Motor neuron (in vitro differentiated cells): ENCODE data around the gene KIF14. TPM values are rescaled to one million over a fixed set of nuclear protein-coding genes. Genes with fewer than 3 reads are reported as not detected.
"Not testable (repeated sequence)": the region's sequence is repeated elsewhere in the genome, so short reads cannot be mapped to it uniquely, and the experiment has no call there.

ENCODE experiments used
- ATAC-seq, 8 experiments: fragments of 200-7000 bp; cut with Tn5 transposase; replicated peaks in 6 of 8; 2 replicates each; pipeline ENCODE4 v1.8.0; 2021; ENCODE audit warnings: mild to moderate bottlenecking in 8 of 8, moderate library complexity in 8 of 8
- H3K27ac ChIP-seq, 2 donors: fragments of 250-450 bp; sonication (Bioruptor Pico); 2 replicates each; pipeline ENCODE4 v1.9.0; 2021; ENCODE audit warnings: antibody characterized with exemption in 2 of 2, mild to moderate bottlenecking in 2 of 2, moderate library complexity in 1 of 2
- H3K4me1 ChIP-seq, 2 donors: fragments of 250-450 bp; sonication (Bioruptor Pico); replicated peaks in 1 of 2; 2 replicates each; pipeline ENCODE4 v1.6.1; 2021; ENCODE audit warnings: antibody characterized with exemption in 2 of 2, mild to moderate bottlenecking in 2 of 2, moderate library complexity in 1 of 2
- H3K4me3 ChIP-seq, 5 donors: fragments of 250-450 bp; sonication (Bioruptor Pico); 2 replicates each; pipeline ENCODE4 v1.9.0; 2021; ENCODE audit warnings: antibody characterized with exemption in 5 of 5, mild to moderate bottlenecking in 5 of 5, moderate library complexity in 4 of 5
- WGBS, 10 experiments: fragments of 450-650 bp; shearing (Covaris generic); methylation state at CpG; one replicate each; pipeline ENCODE4 v1.0.0; 2022; 5-methylcytosine and 5-hydroxymethylcytosine counted together
- in situ Hi-C, 9 experiments: fragments of 400-800 bp; cut with MboI; loops; one replicate each; pipeline ENCODE4 v1.15.0; 2021; ENCODE audit warnings: low sequenced_read_pairs in 9 of 9, low pct_unique_long_range_greater_than_20kb in 2 of 9; ENCODE audit not compliant: unreplicated experiment in 9 of 9
- total RNA-seq, 8 experiments: library from RNA; unstranded; fragments of 300-600 nt; gene quantifications; 2 replicates each; pipeline versions ENCODE4 v1.2.3 to v1.2.4, GENCODE V29; 2022

KIF14 gene
- total RNA-seq, 8 experiments from 2014 or later: 0.15 to 15.9 (median 1.1) TPM

GRCh38 chr1:200526709-200527612, 93.6 kb downstream of the KIF14 start:
- in situ Hi-C loops: no loop called here
- H3K4me1 ChIP-seq: peaks cover 32% of the 10 kb centered on the region in 2 donors
- 39 to 95% (median 82%) methylated on average over 1 to 5 of the region's 5 CpGs; no CpG with 5 or more reads in 2 of the 10 experiments for WGBS, 10 experiments
- H3K27ac ChIP-seq: no peak overlapping the region
- no peak for ATAC-seq
- H3K4me3 ChIP-seq: no peak overlapping the region

GRCh38 chr1:200525090-200525987, 95.2 kb downstream of the KIF14 start:
- ATAC-seq: peak in 7 of 8 experiments; percentile 36 to 73 (median 49)
- WGBS, 10 experiments: 2 to 59% (median 41%) methylated on average over 2 to 9 of the region's 9 CpGs
- Histone ChIP-seq H3K27ac (no peak overlapping the region), H3K4me1 (peaks cover 24 to 27% of the 10 kb centered on the region in 2 donors), H3K4me3 (no peak overlapping the region)
- in situ Hi-C loops: no loop called here

DNA sequence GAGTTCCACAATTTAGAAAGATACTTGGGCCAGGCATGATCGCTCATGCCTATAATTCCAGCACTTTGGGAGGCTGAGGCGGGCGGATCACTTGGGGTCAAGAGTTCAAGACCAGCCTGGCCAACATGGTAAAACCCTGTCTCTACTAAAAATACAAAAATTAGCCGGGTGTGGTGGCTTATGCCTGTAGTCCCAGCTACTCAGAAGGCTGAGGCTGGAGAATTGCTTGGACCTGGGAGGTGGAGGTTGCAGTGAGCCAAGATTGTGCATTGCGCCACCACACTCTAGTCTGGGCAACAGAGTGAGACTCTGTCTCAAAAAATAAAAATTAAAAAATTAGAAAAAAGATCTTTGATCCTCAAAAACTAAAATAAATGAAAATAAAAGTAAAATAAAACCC, 96.0 kb downstream of the KIF14 start:
- peak in 1 of 8 experiments; percentile 27 for ATAC-seq
- WGBS, 10 experiments: 43 to 100% (median 83%) methylated on average over 1 to 5 of the region's 5 CpGs; no CpG with 5 or more reads in 1 of the 10 experiments
- in situ Hi-C loops: loop anchor here in 2 of 9 experiments (25.0 kb wide), 2 partner anchors 837 to 1762 kb away; no protein-coding TSS in a partner anchor
- peaks cover 24 to 27% of the 10 kb centered on the region in 2 donors for H3K4me1 ChIP-seq
- H3K4me3 ChIP-seq, H3K27ac ChIP-seq: not testable (repeated sequence)

DNA sequence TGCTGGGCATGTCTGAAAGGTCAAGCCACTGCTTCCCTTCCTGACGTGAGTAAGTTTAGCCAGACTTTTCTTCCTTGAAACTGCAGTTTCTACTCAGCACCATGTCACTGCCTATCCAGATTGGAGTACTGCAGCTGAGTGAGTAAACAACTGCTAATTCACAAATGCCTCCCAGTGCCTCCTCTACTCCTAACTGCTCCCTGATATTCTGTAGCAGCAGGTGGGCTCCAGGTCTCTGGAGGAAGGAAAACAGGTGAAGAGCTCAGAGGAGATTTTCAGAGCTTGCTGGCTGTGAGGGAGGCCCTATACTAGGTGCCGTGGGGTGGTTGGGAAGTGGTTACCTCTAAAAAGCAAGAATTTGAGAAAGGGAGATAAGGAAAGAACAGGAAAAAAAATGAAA, 96.5 kb downstream of the KIF14 start:
- ATAC-seq: no peak
- no peak overlapping the region for H3K27ac ChIP-seq
- 50 to 100% (median 98%) methylated on average over 1 to 2 of the region's 2 CpGs; no CpG with 5 or more reads in 4 of the 10 experiments for WGBS, 10 experiments
- in situ Hi-C loops: loop anchor here in 2 of 9 experiments (25.0 kb wide), 2 partner anchors 837 to 1762 kb away; no protein-coding TSS in a partner anchor
- peaks cover 19 to 23% of the 10 kb centered on the region in 2 donors for H3K4me1 ChIP-seq
- no peak overlapping the region for H3K4me3 ChIP-seq

DNA sequence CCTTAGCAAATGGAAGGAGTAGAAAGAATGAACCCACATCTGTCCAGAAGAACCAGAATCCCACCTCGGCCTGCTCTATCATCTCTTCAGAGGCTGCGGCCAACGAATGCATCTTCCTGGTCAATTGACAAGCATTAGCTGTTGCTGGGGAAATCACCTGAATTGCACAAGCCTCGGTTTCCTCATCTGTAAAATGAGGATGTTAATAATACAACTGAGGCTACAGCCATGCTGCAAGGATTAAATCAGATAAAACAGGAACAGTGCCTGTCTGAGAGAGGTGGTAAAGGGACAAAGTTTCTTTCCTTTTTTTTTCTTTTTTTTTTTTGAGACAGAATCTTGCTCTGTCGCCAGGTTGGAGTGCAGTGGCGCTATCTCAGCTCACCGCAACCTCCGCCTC, 99.8 kb downstream of the KIF14 start:
- Histone ChIP-seq H3K4me1 (peaks cover 10 to 15% of the 10 kb centered on the region in 2 donors), H3K4me3 (no peak overlapping the region), H3K27ac (no peak overlapping the region)
- no peak for ATAC-seq
- in situ Hi-C loops: loop anchor here in 2 of 9 experiments (25.0 kb wide), 2 partner anchors 833 to 1758 kb away; no protein-coding TSS in a partner anchor
- 62 to 100% (median 95%) methylated on average over 1 to 8 of the region's 8 CpGs; no CpG with 5 or more reads in 2 of the 10 experiments for WGBS, 10 experiments

GRCh38 chr1:200518524-200518923, 102.0 kb downstream of the KIF14 start:
- in situ Hi-C loops: loop anchor here in 2 of 9 experiments (25.0 kb wide), 2 partner anchors 831 to 1756 kb away; no protein-coding TSS in a partner anchor
- H3K27ac ChIP-seq: no peak overlapping the region

GRCh38 chr1:200512191-200512590, 108.4 kb downstream of the KIF14 start:
- WGBS, 10 experiments: 6 to 88% (median 73%) methylated on average over 1 to 3 of the region's 3 CpGs; no CpG with 5 or more reads in 2 of the 10 experiments
- H3K4me3 ChIP-seq: no peak overlapping the region
- peak in 7 of 8 experiments; percentile 47 to 85 (median 81) for ATAC-seq
- H3K27ac ChIP-seq: no peak overlapping the region
- in situ Hi-C loops: loop anchor here in 2 of 9 experiments (25.0 kb wide), 2 partner anchors 825 to 1750 kb away; no protein-coding TSS in a partner anchor
- peaks cover 0 to 7% of the 10 kb centered on the region in 2 donors for H3K4me1 ChIP-seq

More at GRCh38 chr1:200518524-200518923, 102.0 kb downstream of the KIF14 start:
- Histone ChIP-seq H3K4me3 (no peak overlapping the region), H3K4me1 (peaks cover 0 to 3% of the 10 kb centered on the region in 2 donors)
- peak; percentile 35 to 81 (median 66) for ATAC-seq
- WGBS, 10 experiments: 0 to 100% (median 68%) methylated on average over 1 of the region's 1 CpG

DNA sequence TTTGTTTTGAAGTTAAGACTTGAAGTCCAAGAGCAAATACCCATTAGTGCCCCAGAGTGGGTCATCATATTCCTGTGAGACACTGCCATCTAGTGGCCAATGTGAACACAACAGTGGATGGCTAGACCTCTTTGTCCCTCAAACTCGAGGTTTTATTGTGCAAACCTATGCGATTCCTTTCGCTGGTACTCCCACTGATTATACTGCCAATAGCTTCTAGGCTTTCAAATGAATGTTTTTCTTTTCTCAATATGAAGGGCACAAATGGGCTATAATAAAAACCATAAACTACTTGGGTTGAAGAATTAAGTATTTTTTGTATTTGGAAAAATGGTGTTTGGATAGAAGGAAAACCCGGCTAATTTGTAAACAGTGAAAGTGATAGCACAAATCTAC, 110.3 kb downstream of the KIF14 start:
- H3K4me1 ChIP-seq: peaks cover 0 to 12% of the 10 kb centered on the region in 2 donors
- ATAC-seq: peak; percentile 85 to 100 (median 91)
- no peak overlapping the region for H3K4me3 ChIP-seq
- in situ Hi-C loops: loop anchor here in 2 of 9 experiments (25.0 kb wide), 2 partner anchors 823 to 1748 kb away; no protein-coding TSS in a partner anchor
- H3K27ac ChIP-seq: no peak overlapping the region
- WGBS, 10 experiments: 6 to 46% (median 26%) methylated on average over 1 to 4 of the region's 4 CpGs; no CpG with 5 or more reads in 2 of the 10 experiments

DNA sequence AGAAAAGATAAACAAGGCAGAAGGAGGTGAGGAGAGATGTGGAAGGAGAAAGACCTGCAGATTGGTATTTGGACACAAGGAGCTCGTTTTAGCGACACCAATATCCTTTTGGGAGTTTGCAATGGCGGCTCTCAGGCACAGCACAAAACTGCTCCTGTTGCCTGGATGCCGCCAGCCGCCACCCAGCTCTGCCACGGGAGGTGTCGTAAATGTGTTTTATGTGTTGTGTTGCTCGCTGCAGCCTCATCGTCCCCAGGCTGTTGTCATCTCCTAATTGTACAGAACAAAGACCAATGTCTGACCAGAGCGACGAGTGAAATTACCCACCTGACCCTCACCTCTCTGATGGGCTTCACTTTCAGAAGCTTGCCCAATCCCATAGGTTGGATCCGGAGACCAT, 114.1 kb downstream of the KIF14 start:
- 43 to 100% (median 73%) methylated on average over 1 to 12 of the region's 12 CpGs; no CpG with 5 or more reads in 1 of the 10 experiments for WGBS, 10 experiments
- in situ Hi-C loops: loop anchor here in 2 of 9 experiments (25.0 kb wide), 2 partner anchors 819 to 1744 kb away; no protein-coding TSS in a partner anchor
- H3K27ac ChIP-seq: no peak overlapping the region

DNA sequence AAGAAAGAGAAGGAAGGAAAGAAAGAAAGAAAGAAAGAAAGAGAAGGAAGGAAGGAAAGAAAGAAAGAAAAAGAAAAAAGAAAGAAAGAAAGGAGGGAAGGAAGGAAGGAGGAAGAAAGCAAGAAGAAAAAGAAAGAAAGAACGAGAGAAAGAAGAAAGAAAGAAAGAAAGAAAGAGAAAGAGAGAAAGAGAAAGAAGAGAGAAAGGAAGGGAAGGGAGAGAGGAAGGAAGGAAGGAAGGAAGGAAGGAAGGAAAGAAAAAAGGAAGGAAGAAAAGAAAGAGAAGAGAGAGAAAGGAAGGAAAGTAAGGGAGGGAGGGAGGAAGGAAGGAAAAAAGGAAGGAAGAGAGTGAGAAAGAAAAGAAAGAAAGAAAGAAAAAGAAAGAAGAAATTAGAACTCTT, 115.3 kb downstream of the KIF14 start:
- WGBS, 10 experiments: 5 to 88% (median 73%) methylated on average over 1 of the region's 1 CpG; no CpG with 5 or more reads in 2 of the 10 experiments
- no peak for ATAC-seq
- no peak overlapping the region for H3K27ac ChIP-seq

More for the DNA sequence above, 114.1 kb downstream of the KIF14 start:
- H3K4me3 ChIP-seq: no peak overlapping the region
- ATAC-seq: no peak
- peaks cover 0 to 8% of the 10 kb centered on the region in 2 donors for H3K4me1 ChIP-seq

More for the DNA sequence above, 115.3 kb downstream of the KIF14 start:
- H3K4me3 ChIP-seq: no peak overlapping the region
- in situ Hi-C loops: loop anchor here in 2 of 9 experiments (25.0 kb wide), 2 partner anchors 818 to 1743 kb away; no protein-coding TSS in a partner anchor
- peaks cover 0 to 6% of the 10 kb centered on the region in 2 donors for H3K4me1 ChIP-seq
